T-helper 22 cell (primary cell): ENCODE data around the gene PDE3A.

Experiments used
- DNase-seq: peaks from one replicate; pipeline ENCODE4 v3.0.0-alpha.2; 2020; ENCODE audit warnings: low read depth

The PDE3A gene

GRCh38 chr12:20424841-20425240 is 56.5 kb downstream of the PDE3A start:
- DNase-seq = no peak

- DNase-seq = no peak
Measured at GRCh38 chr12:20426191-20426590, 57.9 kb downstream of the PDE3A start.

- DNase-seq = no peak
Measured at GRCh38 chr12:20426957-20427356, 58.6 kb downstream of the PDE3A start.

- no peak for DNase-seq
Measured at GRCh38 chr12:20429852-20430251, 61.5 kb downstream of the PDE3A start.

DNA sequence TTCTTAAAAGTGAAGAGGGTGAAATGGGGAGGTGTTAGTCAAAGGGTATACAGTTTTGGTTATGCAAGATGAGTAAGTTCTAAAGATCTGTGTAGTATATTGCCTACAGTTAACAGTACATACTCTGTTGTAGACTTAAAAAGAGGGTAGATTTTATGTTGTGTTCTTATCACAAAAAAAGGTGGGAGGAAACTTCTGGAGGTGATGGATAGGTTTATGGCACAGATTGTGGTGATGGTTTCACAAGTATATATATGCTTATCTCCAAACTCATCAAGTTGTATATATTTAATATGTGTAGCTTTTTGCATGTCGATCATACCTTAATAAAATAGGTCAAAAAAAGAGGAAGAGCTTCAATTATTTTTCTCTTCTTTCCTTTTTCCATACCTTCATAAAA is 64.0 kb downstream of the PDE3A start:
- DNase-seq = no peak

DNA sequence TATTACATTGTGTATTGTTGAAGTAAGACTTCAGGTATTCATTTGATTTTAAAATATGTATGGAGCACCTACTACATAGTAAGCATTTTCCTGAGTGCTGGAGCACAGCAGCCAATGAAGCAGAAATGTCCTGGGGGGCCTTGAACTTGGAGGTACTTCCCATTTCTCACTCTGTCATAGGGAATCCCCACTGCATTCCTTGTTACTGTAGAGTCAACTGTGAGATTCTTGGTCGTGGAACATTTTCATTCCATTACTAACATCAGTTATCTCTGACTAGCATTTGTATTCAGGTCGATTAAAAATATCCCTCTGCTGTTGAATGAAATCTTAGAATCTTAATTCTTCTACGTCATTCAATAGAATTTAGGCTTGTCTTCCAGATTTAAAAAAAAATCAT is 66.7 kb downstream of the PDE3A start:
- no peak for DNase-seq

DNA sequence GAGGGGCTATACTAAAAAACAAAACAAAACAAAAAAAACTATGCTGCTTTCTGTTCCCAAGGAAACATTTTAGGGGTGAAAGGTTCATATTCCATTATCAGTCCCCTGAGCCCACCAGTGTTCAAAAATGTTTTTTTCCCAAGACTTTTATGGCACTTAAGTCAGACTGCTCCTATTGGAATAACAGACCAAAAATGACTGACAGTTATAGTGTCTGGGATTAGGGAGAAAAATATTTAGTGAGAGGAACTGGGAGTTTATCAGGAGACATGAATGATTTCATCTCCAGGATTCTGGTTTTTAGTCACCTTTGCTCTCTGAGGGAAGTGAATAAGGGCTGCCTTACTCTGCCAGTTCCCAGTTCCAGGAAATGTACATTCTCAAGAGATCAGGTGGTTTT is 68.0 kb downstream of the PDE3A start:
- no peak for DNase-seq

DNA sequence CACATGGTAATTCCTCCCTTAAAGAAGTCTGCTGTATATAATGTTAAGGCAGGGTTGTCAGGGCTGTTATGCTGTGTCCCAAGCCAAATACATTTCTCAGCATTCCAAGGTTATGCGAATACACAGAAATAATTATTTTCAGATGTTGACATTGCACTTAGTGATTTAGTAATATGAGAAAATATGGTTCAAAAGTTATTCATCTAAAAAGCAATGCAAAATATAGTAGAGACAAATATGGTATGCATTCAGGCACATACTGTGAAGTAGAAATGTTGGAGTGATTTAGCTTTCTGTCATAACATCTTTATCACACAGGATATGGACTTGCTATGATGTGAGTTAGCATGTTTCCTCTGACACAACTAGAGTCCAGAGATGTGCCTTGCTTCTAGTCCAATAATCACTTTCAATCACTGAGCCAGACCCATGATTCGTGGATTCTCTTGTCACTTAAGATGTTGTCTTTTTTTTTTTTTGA is 70.0 kb downstream of the PDE3A start:
- DNase-seq = no peak

DNA sequence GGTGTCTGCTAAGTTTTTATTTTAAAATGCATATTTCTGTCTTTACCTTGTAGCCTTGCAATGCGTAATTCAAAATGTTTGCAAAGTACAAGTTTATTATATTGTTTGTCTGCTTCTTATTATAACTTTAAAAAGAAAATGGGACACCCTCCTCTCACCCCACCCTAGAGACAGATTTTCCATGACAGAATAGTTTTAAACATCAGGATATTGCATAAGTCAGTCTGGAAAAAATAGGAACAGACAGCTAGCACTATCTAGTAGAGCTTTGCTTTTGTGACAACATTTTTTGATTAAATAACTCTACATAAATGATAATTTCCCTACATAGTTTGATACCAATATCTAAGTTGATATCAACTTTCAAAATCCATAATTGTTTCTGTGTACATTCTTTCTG is 71.3 kb downstream of the PDE3A start:
- DNase-seq = no peak

GRCh38 chr12:20440408-20440807 is 72.1 kb downstream of the PDE3A start:
- no peak for DNase-seq

DNA sequence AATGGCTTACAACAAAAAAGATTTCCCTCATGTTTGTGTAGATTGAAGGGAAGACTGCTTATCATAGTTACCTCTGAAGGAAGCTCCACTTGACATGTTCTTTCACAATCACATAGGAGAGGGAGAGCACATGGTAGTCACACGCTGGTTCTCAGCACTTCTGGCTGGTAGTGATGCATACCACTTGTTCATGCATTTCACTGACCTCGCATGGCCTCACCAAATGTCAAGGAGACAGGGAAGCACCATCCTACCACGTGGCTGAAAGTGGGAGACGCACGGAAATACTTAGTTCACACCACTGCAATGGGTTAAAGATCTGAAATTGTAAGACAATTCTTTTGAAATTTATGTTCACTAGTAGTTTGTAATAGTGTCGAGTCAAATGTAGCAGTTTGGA is 74.0 kb downstream of the PDE3A start:
- DNase-seq = no peak

DNA sequence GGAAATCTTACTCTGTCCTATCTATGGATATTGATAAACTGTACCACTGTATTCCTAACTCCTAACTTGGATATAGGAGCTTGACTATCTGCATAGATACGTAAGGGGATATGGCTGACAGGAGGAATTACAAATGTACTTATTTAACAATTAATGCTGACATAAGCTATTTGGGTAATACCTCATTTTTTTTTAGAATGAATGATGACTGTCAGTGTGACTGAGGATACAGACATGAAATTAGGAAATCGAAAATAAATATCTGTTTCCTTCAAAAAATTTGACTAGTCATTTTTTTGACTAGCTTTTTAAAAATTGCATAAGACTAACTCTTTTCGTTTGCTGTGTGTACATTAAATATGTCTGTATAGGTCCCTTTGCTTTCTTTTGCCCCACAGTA is 74.9 kb downstream of the PDE3A start:
- no peak for DNase-seq

DNA sequence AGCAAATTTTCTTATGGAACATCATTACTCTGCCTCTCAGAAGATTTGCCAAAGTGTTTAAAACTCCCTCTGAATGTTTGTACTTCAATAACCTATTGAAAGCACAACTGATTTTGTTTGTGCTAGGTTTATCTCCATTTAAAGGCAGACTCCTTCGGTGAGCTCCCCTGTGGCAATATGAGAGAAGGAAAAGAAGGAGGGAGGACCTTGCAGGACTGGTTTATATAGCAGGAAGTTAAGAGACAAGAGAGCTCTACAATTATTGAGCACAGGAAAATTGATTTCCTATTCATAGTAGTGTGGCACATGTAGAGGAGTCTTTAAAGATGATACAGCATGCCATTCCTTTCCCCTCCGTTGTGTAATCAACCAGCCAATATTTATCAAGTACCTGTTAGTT is 75.5 kb downstream of the PDE3A start:
- DNase-seq = no peak

- no peak for DNase-seq
Measured at GRCh38 chr12:20444595-20445170, 76.3 kb downstream of the PDE3A start.

DNA sequence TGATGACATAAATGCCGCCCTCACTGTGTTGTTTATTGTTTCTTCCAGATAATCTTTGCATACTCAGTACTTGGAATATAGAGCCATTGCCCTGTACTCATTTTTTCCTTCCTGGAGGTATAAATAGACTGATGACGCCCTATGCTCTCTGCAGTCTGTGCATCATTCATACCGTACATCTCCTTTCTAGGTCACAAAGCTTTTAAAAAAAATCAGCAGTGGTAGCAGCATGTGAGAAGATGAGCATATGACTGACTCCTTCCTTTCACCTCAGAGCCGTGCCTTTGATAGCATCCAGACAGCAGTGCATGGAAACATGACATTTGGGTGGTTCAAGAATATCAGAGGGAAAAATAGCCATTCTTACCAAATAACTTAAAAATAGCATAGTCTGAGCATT is 77.3 kb downstream of the PDE3A start:
- no peak for DNase-seq

GRCh38 chr12:20446836-20447235 is 78.5 kb downstream of the PDE3A start:
- no peak for DNase-seq

- no peak for DNase-seq
Measured at GRCh38 chr12:20448781-20449180, 80.4 kb downstream of the PDE3A start.

GRCh38 chr12:20450591-20451180 is 82.3 kb downstream of the PDE3A start:
- no peak for DNase-seq

- DNase-seq = no peak
Measured at GRCh38 chr12:20451761-20452160, 83.4 kb downstream of the PDE3A start.

DNA sequence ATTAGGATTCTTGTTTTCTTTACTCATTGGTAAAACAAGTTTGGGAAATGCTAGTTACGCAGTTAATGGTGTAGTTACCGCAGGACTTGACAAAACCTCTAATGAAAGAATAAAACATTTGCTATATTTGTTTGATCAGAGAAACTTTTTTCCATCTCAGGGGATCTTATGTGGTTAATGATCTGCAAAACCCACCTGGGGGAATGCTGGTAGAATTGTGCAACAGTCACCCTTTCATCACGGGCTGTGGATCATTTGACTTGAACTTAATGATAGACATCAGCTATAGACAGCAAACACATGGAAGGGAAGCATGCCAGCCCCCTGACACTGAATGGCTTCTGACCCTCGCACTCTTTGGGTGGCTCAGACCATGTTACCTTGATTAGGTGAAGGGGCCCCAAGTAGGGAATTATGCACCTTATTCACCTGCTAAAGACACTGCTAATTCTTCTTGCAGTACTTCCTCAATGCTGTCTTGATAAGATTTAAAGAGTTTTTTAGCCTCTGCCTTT is 84.2 kb downstream of the PDE3A start:
- no peak for DNase-seq

GRCh38 chr12:20453756-20454310 is 85.5 kb downstream of the PDE3A start:
- DNase-seq = no peak

DNA sequence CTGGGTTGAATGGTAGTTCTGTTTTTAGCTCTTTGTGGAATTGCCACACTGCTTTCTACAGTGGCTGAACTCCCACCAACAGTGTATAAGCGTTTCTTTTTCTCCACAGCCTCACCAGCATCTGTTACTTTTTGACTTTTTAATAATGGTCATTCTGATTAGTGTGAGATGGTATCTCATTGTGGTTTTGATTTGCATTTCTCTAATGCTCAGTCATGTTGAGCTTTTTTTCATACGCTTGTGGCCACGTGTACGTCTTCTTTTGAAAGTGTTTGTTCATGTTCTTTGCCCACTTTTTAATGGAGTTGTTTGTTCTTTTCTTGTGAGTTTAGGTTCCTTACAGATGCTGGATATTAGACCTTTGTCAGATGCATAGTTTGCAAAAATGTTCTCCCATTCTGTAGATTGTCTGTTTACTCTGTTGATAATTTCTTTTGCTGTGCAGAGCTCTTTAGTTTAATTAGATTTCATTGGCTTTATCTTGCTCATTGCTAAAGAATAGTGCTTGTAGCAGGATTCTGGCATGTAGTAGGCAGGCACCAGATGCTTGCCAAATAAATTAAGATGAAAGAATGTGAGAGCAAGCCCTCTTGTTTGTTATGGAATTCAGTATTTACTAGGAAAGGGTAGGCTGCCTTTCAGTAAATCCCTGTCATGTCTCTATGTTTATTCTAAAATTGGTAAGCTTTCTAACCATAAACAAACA is 86.8 kb downstream of the PDE3A start:
- no peak for DNase-seq

- DNase-seq = no peak
Measured at GRCh38 chr12:20457582-20457981, 89.2 kb downstream of the PDE3A start.
